ENCODE results near the gene OR4D2. TPM values are rescaled to one million over a fixed set of nuclear protein-coding genes. Genes with fewer than 3 reads are reported as not detected.

OR4D2 gene
- total RNA-seq, 1 experiment from 2014 or later, result not detected

DNA sequence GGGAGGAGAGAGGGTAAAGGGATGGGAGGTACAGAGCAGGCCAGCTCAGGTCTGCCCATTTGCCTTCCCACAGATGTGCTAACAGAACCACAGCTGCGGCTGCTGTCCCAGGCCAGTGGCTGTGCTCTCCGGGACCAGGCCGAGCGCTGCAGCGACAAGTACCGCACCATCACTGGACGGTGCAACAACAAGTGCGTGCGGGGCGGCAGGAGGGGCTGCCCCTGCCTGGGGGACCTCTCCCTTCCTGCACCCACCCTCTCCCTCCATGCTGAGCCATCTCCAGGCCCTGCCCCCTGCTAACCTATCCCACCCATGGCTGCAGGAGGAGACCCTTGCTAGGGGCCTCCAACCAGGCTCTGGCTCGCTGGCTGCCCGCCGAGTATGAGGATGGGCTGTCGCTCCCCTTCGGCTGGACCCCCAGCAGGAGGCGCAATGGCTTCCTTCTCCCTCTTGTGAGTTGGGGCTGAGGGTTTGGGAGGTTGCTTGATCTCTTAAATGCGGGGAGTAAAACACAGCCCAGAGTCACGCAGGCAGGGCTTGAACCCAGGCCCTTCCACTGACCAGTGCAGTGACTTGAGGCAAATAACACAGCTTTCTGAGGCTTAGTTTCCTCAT is 27.0 kb downstream of the OR4D2 start:
- Mint-ChIP-seq H3K36me3 (ENCODE audit: insufficient read depth, unreplicated experiment) (no peaks in the 10 kb centered on the region), H3K27me3 (ENCODE audit: insufficient read depth, unreplicated experiment) (peaks cover 6% of the 10 kb centered on the region), H3K4me1 (ENCODE audit: low read depth, unreplicated experiment) (peaks cover 8% of the 10 kb centered on the region), H3K27ac (ENCODE audit: unreplicated experiment) (no peak overlapping the region), H3K9me3 (ENCODE audit: unreplicated experiment) (no peaks in the 10 kb centered on the region), H3K4me3 (ENCODE audit: unreplicated experiment) (no peak overlapping the region)
- H3K4me3 ChIP-seq (ENCODE audit: low read depth, low read length), result no peak overlapping the region
- POLR2A ChIA-PET, result no interaction called here
- DNase-seq, result no peak
- peaks cover 8% of the 10 kb centered on the region for H3K4me1 ChIP-seq
- intact Hi-C loops (cut with micrococcal nuclease; ENCODE audit: unreplicated experiment), result no loop called here
- no peaks in the 10 kb centered on the region for H3K9me3 ChIP-seq
- no TSS peak for BruUV-seq (replicated peaks)
- TF ChIP-seq, protein P1, sequence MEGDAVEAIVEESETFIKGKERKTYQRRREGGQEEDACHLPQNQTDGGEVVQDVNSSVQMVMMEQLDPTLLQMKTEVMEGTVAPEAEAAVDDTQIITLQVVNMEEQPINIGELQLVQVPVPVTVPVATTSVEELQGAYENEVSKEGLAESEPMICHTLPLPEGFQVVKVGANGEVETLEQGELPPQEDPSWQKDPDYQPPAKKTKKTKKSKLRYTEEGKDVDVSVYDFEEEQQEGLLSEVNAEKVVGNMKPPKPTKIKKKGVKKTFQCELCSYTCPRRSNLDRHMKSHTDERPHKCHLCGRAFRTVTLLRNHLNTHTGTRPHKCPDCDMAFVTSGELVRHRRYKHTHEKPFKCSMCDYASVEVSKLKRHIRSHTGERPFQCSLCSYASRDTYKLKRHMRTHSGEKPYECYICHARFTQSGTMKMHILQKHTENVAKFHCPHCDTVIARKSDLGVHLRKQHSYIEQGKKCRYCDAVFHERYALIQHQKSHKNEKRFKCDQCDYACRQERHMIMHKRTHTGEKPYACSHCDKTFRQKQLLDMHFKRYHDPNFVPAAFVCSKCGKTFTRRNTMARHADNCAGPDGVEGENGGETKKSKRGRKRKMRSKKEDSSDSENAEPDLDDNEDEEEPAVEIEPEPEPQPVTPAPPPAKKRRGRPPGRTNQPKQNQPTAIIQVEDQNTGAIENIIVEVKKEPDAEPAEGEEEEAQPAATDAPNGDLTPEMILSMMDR (IDR thresholded peaks at IDR 0.05; ENCODE audit: insufficient read depth in 1 of 2, low read depth in 1 of 2, low read length in 1 of 2, severe bottlenecking in 1 of 2, unreplicated experiment in 1 of 2), result no peak
- no peaks in the 10 kb centered on the region for H3K36me3 ChIP-seq (ENCODE audit: control insufficient read depth, insufficient read depth, low read length)
- no peaks in the 10 kb centered on the region for H3K27me3 ChIP-seq (replicated peaks; ENCODE audit: control insufficient read depth, insufficient read depth, low read length)
- CTCF ChIA-PET, result interaction anchor here (1.1 kb wide), 1 partner anchor 10 kb away, joined by 5 read pairs; no protein-coding TSS in a partner anchor

DNA sequence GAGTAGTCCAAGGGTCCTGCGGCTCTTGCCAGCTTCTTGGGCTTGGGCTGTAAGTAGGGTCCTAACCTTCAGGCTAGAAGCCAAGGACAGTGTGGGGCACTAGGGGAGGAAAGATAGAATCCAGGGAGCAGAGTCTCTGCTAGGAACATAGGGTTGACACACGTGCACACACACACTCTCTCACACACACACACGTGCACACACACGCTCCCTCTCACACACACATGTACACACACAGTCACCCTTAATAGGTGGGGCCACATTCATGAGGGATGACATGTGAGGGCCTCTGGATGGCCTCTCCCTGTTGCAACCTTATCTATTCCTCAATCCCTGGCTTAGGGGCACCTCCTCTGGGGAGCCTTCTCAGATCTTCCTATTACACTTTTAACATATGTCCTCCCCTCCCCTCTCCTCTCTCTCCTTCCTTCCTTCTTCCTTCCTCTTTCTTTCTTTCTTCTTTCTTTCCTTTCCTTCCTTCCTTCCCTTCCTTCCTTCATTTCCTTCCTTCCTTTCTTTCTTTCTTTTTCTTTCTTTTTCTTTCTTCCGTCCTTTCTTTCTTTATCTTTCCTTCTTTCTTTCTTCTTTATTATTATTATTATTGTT is 28.8 kb downstream of the OR4D2 start:
- DNase-seq, result no peak
- Mint-ChIP-seq H3K27ac (ENCODE audit: unreplicated experiment) (no peak overlapping the region), H3K4me3 (ENCODE audit: unreplicated experiment) (no peak overlapping the region), H3K36me3 (ENCODE audit: insufficient read depth, unreplicated experiment) (no peaks in the 10 kb centered on the region), H3K27me3 (ENCODE audit: insufficient read depth, unreplicated experiment) (peaks cover 6% of the 10 kb centered on the region), H3K4me1 (ENCODE audit: low read depth, unreplicated experiment) (peaks cover 8% of the 10 kb centered on the region), H3K9me3 (ENCODE audit: unreplicated experiment) (no peaks in the 10 kb centered on the region)
- Histone ChIP-seq H3K27me3 (replicated peaks; ENCODE audit: control insufficient read depth, insufficient read depth, low read length) (no peaks in the 10 kb centered on the region), H3K4me1 (peaks cover 8% of the 10 kb centered on the region), H3K9me3 (no peaks in the 10 kb centered on the region), H3K4me3 (ENCODE audit: low read depth, low read length) (no peak overlapping the region), H3K36me3 (ENCODE audit: control insufficient read depth, insufficient read depth, low read length) (no peaks in the 10 kb centered on the region)
- intact Hi-C loops (cut with micrococcal nuclease; ENCODE audit: unreplicated experiment), result no loop called here
- ChIA-PET CTCF (no interaction called here), POLR2A (no interaction called here)
- TF ChIP-seq, protein P1 (IDR thresholded peaks at IDR 0.05; ENCODE audit: insufficient read depth in 1 of 2, low read depth in 1 of 2, low read length in 1 of 2, severe bottlenecking in 1 of 2, unreplicated experiment in 1 of 2), result no peak
- BruUV-seq (replicated peaks), result no TSS peak

GRCh38 chr17:58196610-58197009 is 29.8 kb downstream of the OR4D2 start:
- Mint-ChIP-seq H3K4me1 (ENCODE audit: low read depth, unreplicated experiment) (peaks cover 3% of the 10 kb centered on the region), H3K27me3 (ENCODE audit: insufficient read depth, unreplicated experiment) (peaks cover 6% of the 10 kb centered on the region), H3K4me3 (ENCODE audit: unreplicated experiment) (no peak overlapping the region), H3K36me3 (ENCODE audit: insufficient read depth, unreplicated experiment) (no peaks in the 10 kb centered on the region), H3K27ac (ENCODE audit: unreplicated experiment) (no peak overlapping the region), H3K9me3 (ENCODE audit: unreplicated experiment) (no peaks in the 10 kb centered on the region)
- intact Hi-C loops (cut with micrococcal nuclease; ENCODE audit: unreplicated experiment), result no loop called here
- ChIA-PET CTCF (no interaction called here), POLR2A (no interaction called here)
- no peaks in the 10 kb centered on the region for H3K9me3 ChIP-seq
- TF ChIP-seq, protein P1 (IDR thresholded peaks at IDR 0.05; ENCODE audit: insufficient read depth in 1 of 2, low read depth in 1 of 2, low read length in 1 of 2, severe bottlenecking in 1 of 2, unreplicated experiment in 1 of 2), result no peak
- DNase-seq, result no peak
- H3K36me3 ChIP-seq (ENCODE audit: control insufficient read depth, insufficient read depth, low read length), result no peaks in the 10 kb centered on the region
- no peaks in the 10 kb centered on the region for H3K27me3 ChIP-seq (replicated peaks; ENCODE audit: control insufficient read depth, insufficient read depth, low read length)
- H3K4me3 ChIP-seq (ENCODE audit: low read depth, low read length), result no peak overlapping the region
- no TSS peak for BruUV-seq (replicated peaks)
- H3K4me1 ChIP-seq, result no peaks in the 10 kb centered on the region

Data from Caco-2 (cell line).